ENCODE results near the gene GNMT. TPM values are rescaled to one million over a fixed set of nuclear protein-coding genes. Genes with fewer than 3 reads are reported as not detected.

GNMT gene
- total and polyA plus RNA-seq, 7 experiments from 2014 or later = 0.95 to 2.6 (median 1.1) TPM; not detected in 2

DNA sequence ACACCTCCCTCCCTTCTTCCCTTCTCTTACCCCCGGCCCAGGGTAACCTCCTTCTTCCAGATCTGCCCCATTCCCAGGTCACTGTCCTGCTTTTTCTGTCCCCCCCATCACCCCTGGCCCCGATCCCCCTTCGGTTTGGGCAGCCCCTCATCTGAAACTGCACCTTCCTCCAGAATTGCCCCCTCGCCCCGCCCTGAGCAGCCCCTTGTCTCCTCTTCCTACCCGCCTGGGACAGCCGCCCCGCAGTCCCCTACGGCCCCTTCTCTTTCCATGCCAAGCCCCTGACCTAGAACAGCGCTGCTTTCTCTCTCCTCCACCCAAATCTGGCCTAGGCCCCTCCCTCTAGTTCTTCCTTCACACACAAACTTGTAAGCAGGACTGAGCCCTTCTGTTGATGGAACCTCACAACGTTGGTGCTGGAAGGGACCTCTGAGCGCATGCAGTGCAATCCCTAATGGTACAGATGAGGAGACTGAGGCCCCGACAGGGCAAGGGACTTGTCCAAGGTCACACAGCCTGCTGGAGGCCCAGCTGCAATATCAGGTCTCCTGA, 24.4 kb downstream of the GNMT start:
- H3K36me3 ChIP-seq (ENCODE audit: control insufficient read depth in 2 of 3, insufficient read depth in 3 of 3, low read length in 3 of 3) = peaks cover 0 to 25% (median 5%) of the 10 kb centered on the region in 3 experiments
- Mint-ChIP-seq H3K27ac (peak overlapping the region; percentile 60 to 95 (median 85)), H3K4me1 (peaks cover 43 to 68% (median 61%) of the 10 kb centered on the region in 7 donors), H3K27me3 (no peaks in the 10 kb centered on the region), H3K36me3 (peaks cover 0 to 16% (median under 1%) of the 10 kb centered on the region in 5 donors), H3K4me3 (peak overlapping the region; percentile 87 to 99 (median 94)), H3K9me3 (no peaks in the 10 kb centered on the region)
- H3K27ac ChIP-seq (ENCODE audit: low read depth, low read length) = peak overlapping the region; percentile 95
- DNase-seq = peak in 4 of 9 donors; percentile 11 to 31 (median 20)
- peaks cover 20 to 33% of the 10 kb centered on the region in 2 donors for H3K4me1 ChIP-seq (ENCODE audit: control insufficient read depth in 2 of 2, insufficient read depth in 2 of 2, low read length in 2 of 2)
- H3K9me3 ChIP-seq (ENCODE audit: control insufficient read depth in 2 of 3, low read length in 3 of 3) = no peaks in the 10 kb centered on the region
- intact Hi-C loops (cut with micrococcal nuclease) = loop anchor here (1.0 to 5.0 kb wide), 10 partner anchors 24 to 442 kb away; partner anchors contain the start of genes CNPY3 (in 2 of the 2), CUL7 (in 2 of the 2), KLHDC3 (in 2 of the 2) and SRF (in 2 of the 2)
- ChIA-PET POLR2A (interaction anchor here (0.5 to 2.7 kb wide), 15 partner anchors 13 to 531 kb away, joined by 3 to 61 read pairs (median 7); partner anchors contain the start of genes CNPY3, CUL7, CUL9 and KLC4), CTCF (interaction anchor here (1.3 kb wide), 1 partner anchor 20 kb away, joined by 4 read pairs; no protein-coding TSS in a partner anchor)
- ATAC-seq = no peak
- no peaks in the 10 kb centered on the region for H3K27me3 ChIP-seq (ENCODE audit: control insufficient read depth in 2 of 2, insufficient read depth in 2 of 2, low read length in 2 of 2)
- H3K4me3 ChIP-seq (ENCODE audit: low read length) = peak overlapping the region; percentile 64

DNA sequence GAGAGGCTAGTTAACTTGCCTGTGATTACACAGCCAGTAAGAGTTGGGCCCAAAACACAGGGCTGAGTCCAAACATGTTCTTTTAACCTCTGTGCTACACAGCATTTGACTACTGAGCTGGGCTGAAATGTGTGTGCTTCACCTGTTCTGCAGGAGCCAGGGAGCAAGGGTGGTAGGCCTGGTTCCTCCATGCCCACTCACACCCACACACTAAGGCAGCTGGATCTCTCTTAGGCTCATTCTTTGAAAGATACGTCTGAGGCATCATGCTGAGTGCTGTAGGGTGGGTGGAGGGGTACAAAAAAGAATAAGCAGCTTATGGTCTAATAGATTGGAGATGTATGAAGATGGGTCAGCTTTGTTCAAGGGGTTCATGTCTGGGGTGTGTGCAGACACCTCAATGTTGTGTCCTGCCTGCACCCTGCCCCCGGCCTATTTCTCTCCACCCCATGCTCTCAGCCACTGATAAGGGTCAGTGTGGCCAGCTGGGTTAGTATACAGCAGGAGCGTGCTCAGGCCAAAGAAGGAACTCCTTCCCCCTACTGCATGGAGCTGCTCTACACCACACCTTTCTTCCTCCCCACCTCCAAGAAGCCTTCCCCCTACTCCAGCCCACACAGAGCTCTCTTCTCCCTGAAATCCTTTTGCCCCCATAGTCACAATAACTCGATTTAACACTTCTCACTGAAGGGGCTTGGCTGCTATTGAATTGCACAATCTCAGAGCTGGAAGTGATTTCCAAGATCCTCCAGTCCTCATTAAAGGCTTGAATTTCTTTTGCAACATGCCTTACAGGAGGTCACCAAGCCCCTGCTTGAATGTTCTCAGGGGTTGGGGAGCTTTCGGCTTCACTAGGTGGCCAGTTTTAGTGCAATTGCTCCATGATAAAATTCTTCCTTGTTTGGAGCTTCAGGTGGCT, 27.2 kb downstream of the GNMT start:
- Mint-ChIP-seq H3K27me3 (no peaks in the 10 kb centered on the region), H3K27ac (peak overlapping the region in 5 of 9 donors; percentile 62 to 79 (median 65)), H3K9me3 (no peaks in the 10 kb centered on the region), H3K36me3 (peaks cover 0 to 27% (median 5%) of the 10 kb centered on the region in 5 donors), H3K4me1 (peaks cover 41 to 61% (median 56%) of the 10 kb centered on the region in 7 donors), H3K4me3 (peak overlapping the region in 5 of 10 donors; percentile 73 to 99 (median 93))
- intact Hi-C loops (cut with micrococcal nuclease) = no loop called here
- POLR2A ChIA-PET = interaction anchor here (1.2 to 2.2 kb wide), 5 partner anchors 8 to 397 kb away, joined by 3 to 15 read pairs (median 3); partner anchors contain the start of genes PEX6 and RRP36
- Histone ChIP-seq H3K4me3 (ENCODE audit: low read length) (no peak overlapping the region), H3K27me3 (ENCODE audit: control insufficient read depth in 2 of 2, insufficient read depth in 2 of 2, low read length in 2 of 2) (no peaks in the 10 kb centered on the region), H3K9me3 (ENCODE audit: control insufficient read depth in 2 of 3, low read length in 3 of 3) (no peaks in the 10 kb centered on the region), H3K36me3 (ENCODE audit: control insufficient read depth in 2 of 3, insufficient read depth in 3 of 3, low read length in 3 of 3) (peaks cover 0 to 36% (median 6%) of the 10 kb centered on the region in 3 experiments), H3K27ac (ENCODE audit: low read depth, low read length) (no peak overlapping the region), H3K4me1 (ENCODE audit: control insufficient read depth in 2 of 2, insufficient read depth in 2 of 2, low read length in 2 of 2) (peaks cover 15 to 27% of the 10 kb centered on the region in 2 donors)
- DNase-seq (no peak), ATAC-seq (no peak)
- CTCF ChIA-PET = no interaction called here

DNA sequence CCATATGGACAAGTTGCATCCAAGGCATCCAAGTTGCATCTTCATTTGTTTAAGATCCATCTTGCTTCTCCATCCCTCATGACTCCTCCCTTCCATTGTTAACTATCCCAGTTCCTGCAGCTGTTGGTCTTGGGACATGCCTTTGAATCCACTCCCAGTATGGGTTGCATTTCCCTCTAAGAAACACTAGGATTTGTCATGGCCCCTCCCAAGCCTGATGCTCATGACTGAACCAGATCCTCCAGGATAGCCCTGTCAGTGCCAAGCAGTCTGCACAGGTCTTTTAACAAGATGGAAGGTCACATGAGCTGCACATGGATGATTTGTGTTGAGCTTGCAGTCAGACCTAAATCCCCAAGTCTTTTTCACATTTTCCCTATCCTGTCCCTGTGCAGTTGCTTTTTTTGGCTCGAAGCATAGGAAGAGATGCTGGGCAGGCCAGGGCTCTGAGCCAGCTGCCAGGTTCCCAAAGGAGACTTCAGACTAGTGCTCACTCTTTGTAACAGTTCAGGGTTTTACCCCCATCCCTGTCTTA, 28.0 kb downstream of the GNMT start:
- peaks cover 0 to 36% (median 6%) of the 10 kb centered on the region in 3 experiments for H3K36me3 ChIP-seq (ENCODE audit: control insufficient read depth in 2 of 3, insufficient read depth in 3 of 3, low read length in 3 of 3)
- Mint-ChIP-seq H3K9me3 (no peaks in the 10 kb centered on the region), H3K27ac (peak overlapping the region in 5 of 9 donors; percentile 51 to 79 (median 65)), H3K27me3 (no peaks in the 10 kb centered on the region), H3K4me3 (peak overlapping the region in 4 of 10 donors; percentile 29 to 58 (median 34)), H3K36me3 (peaks cover 2 to 28% (median 6%) of the 10 kb centered on the region in 5 donors), H3K4me1 (peaks cover 39 to 64% (median 57%) of the 10 kb centered on the region in 7 donors)
- ChIA-PET CTCF (no interaction called here), POLR2A (interaction anchor here (1.2 to 2.2 kb wide), 4 partner anchors 9 to 396 kb away, joined by 3 to 15 read pairs (median 4); partner anchors contain the start of genes PEX6 and RRP36)
- no peak overlapping the region for H3K4me3 ChIP-seq (ENCODE audit: low read length)
- ATAC-seq (no peak), DNase-seq (no peak)
- H3K4me1 ChIP-seq (ENCODE audit: control insufficient read depth in 2 of 2, insufficient read depth in 2 of 2, low read length in 2 of 2) = peaks cover 15 to 24% of the 10 kb centered on the region in 2 donors
- no peaks in the 10 kb centered on the region for H3K9me3 ChIP-seq (ENCODE audit: control insufficient read depth in 2 of 3, low read length in 3 of 3)
- no peak overlapping the region for H3K27ac ChIP-seq (ENCODE audit: low read depth, low read length)
- no peaks in the 10 kb centered on the region for H3K27me3 ChIP-seq (ENCODE audit: control insufficient read depth in 2 of 2, insufficient read depth in 2 of 2, low read length in 2 of 2)
- intact Hi-C loops (cut with micrococcal nuclease) = no loop called here

DNA sequence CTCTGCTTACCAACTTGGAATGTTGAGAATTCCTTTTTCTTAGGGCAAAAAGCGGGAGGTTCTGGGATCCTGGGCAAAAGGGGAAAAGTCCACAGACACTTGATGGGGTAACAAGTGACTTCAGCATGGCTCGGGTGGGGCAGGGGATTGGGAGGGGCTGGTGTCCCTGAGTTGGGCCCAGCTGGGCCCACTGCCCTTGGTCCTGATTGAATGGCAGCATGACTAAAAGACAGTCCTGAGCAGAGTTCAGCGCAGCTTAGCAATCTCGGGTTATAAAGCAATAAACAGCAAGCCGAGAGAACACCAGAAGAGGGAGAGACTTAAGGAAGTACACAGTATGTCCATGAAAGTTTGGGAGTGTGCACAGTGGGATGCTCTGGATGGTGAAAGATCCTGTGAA, 29.4 kb downstream of the GNMT start:
- Histone ChIP-seq H3K4me1 (ENCODE audit: control insufficient read depth in 2 of 2, insufficient read depth in 2 of 2, low read length in 2 of 2) (peaks cover 15 to 19% of the 10 kb centered on the region in 2 donors), H3K4me3 (ENCODE audit: low read length) (no peak overlapping the region), H3K27ac (ENCODE audit: low read depth, low read length) (no peak overlapping the region), H3K9me3 (ENCODE audit: control insufficient read depth in 2 of 3, low read length in 3 of 3) (no peaks in the 10 kb centered on the region), H3K36me3 (ENCODE audit: control insufficient read depth in 2 of 3, insufficient read depth in 3 of 3, low read length in 3 of 3) (peaks cover 0 to 32% (median 6%) of the 10 kb centered on the region in 3 experiments), H3K27me3 (ENCODE audit: control insufficient read depth in 2 of 2, insufficient read depth in 2 of 2, low read length in 2 of 2) (no peaks in the 10 kb centered on the region)
- no peaks in the 10 kb centered on the region for H3K27me3 Mint-ChIP-seq
- peaks cover 3 to 28% (median 8%) of the 10 kb centered on the region in 5 donors for H3K36me3 Mint-ChIP-seq
- DNase-seq (no peak), ATAC-seq (no peak)
- no peaks in the 10 kb centered on the region for H3K9me3 Mint-ChIP-seq
- H3K4me3 Mint-ChIP-seq = no peak overlapping the region
- POLR2A ChIA-PET = interaction anchor here (0.6 to 1.7 kb wide), 4 partner anchors 9 to 180 kb away, joined by 3 to 4 read pairs (median 4); no protein-coding TSS in a partner anchor
- H3K27ac Mint-ChIP-seq = peak overlapping the region in 3 of 9 donors; percentile 27 to 68 (median 64)
- H3K4me1 Mint-ChIP-seq = peaks cover 33 to 57% (median 51%) of the 10 kb centered on the region in 7 donors
- CTCF ChIA-PET = no interaction called here
- intact Hi-C loops (cut with micrococcal nuclease) = no loop called here

DNA sequence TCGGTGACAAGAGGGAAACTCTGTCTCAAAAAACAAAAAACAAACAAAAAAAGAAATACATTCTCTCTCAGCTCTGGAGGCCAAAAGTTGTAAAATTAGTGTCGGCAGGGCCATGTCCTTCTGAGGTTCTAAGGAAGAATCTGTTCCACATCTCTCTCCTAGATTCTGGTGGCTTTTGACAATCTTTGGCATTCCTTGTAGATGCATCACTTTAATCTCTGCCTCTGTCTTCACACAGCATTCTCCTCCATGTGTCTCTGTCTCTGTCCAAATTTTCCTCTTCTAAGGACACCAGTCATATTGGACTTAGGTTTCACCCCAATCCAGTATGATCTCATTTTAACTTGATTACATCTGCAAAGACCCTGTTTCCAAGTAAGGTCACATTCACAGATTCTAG, 32.9 kb downstream of the GNMT start:
- H3K9me3 ChIP-seq (ENCODE audit: control insufficient read depth in 2 of 3, low read length in 3 of 3) = no peaks in the 10 kb centered on the region
- no peak overlapping the region for H3K4me3 Mint-ChIP-seq
- intact Hi-C loops (cut with micrococcal nuclease) = no loop called here
- H3K27me3 ChIP-seq (ENCODE audit: control insufficient read depth in 2 of 2, insufficient read depth in 2 of 2, low read length in 2 of 2) = no peaks in the 10 kb centered on the region
- ChIA-PET CTCF (no interaction called here), POLR2A (no interaction called here)
- no peaks in the 10 kb centered on the region for H3K27me3 Mint-ChIP-seq
- H3K9me3 Mint-ChIP-seq = no peaks in the 10 kb centered on the region
- H3K4me3 ChIP-seq (ENCODE audit: low read length) = no peak overlapping the region
- DNase-seq = no peak
- H3K36me3 ChIP-seq (ENCODE audit: control insufficient read depth in 2 of 3, insufficient read depth in 3 of 3, low read length in 3 of 3) = peaks cover 0 to 26% (median 6%) of the 10 kb centered on the region in 3 experiments
- ATAC-seq = no peak
- no peak overlapping the region for H3K27ac ChIP-seq (ENCODE audit: low read depth, low read length)
- peak overlapping the region in 3 of 9 donors; percentile 7 to 50 (median 45) for H3K27ac Mint-ChIP-seq
- H3K4me1 ChIP-seq (ENCODE audit: control insufficient read depth in 2 of 2, insufficient read depth in 2 of 2, low read length in 2 of 2) = no peaks in the 10 kb centered on the region
- peaks cover 2 to 27% (median 16%) of the 10 kb centered on the region in 7 donors for H3K4me1 Mint-ChIP-seq
- H3K36me3 Mint-ChIP-seq = peaks cover 3 to 22% (median 8%) of the 10 kb centered on the region in 5 donors

DNA sequence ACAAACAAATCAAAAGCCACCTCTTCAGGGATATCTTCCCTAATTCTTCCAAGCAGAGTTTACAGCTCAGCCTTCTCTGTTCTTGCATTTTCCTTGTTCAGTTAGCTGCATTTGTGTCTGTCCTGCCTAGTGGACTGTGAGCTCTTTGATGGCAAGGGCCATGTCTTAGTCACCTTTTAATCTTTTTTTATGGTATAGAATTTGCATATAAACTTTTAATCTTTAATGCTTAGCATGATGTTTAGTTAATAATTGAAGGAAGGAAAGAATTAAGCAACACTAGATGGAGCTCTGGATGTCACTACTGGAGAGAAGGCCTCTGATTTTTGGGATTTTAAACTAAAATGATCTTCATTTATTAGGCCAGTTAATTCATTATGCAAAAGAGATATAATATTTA, 36.0 kb downstream of the GNMT start:
- Mint-ChIP-seq H3K4me3 (no peak overlapping the region), H3K27ac (peak overlapping the region in 3 of 9 donors; percentile 24 to 52 (median 40)), H3K27me3 (no peaks in the 10 kb centered on the region), H3K36me3 (peaks cover 0 to 7% (median 3%) of the 10 kb centered on the region in 5 donors), H3K9me3 (no peaks in the 10 kb centered on the region), H3K4me1 (peaks cover 0 to 13% (median 6%) of the 10 kb centered on the region in 7 donors)
- Histone ChIP-seq H3K27me3 (ENCODE audit: control insufficient read depth in 2 of 2, insufficient read depth in 2 of 2, low read length in 2 of 2) (no peaks in the 10 kb centered on the region), H3K36me3 (ENCODE audit: control insufficient read depth in 2 of 3, insufficient read depth in 3 of 3, low read length in 3 of 3) (peaks cover 0 to under 1% (median 0%) of the 10 kb centered on the region in 3 experiments), H3K4me3 (ENCODE audit: low read length) (no peak overlapping the region), H3K27ac (ENCODE audit: low read depth, low read length) (no peak overlapping the region), H3K9me3 (ENCODE audit: control insufficient read depth in 2 of 3, low read length in 3 of 3) (no peaks in the 10 kb centered on the region), H3K4me1 (ENCODE audit: control insufficient read depth in 2 of 2, insufficient read depth in 2 of 2, low read length in 2 of 2) (no peaks in the 10 kb centered on the region)
- intact Hi-C loops (cut with micrococcal nuclease) = no loop called here
- POLR2A ChIA-PET = interaction anchor here (0.6 to 0.8 kb wide), 2 partner anchors 8 to 272 kb away, joined by 3 to 4 read pairs; no protein-coding TSS in a partner anchor
- ATAC-seq = no peak
- no peak for DNase-seq
- CTCF ChIA-PET = interaction anchor here (0.6 to 0.9 kb wide), 2 partner anchors 68 to 1780 kb away, joined by 4 to 5 read pairs; no protein-coding TSS in a partner anchor
